Neural cell (in vitro differentiated cells): ENCODE data around the gene IL17REL.

Source experiments
- EZH2 ChIP-seq: fragments of 200-600, 300-800 bp; shearing (Covaris generic), sonication (generic); IDR thresholded peaks from 2 replicates; pipeline ENCODE4 v1.6.1; 2014; ENCODE audit warnings: antibody characterized with exemption, low read length, borderline replicate concordance, mild to moderate bottlenecking; ENCODE audit not compliant: insufficient read depth, poor library complexity, severe bottlenecking
- TF ChIP-seq, protein P1 (sequence below): fragments of 450-650 bp; IDR thresholded peaks from 2 replicates; pipeline ENCODE4 v1.5.1; 2014; ENCODE audit warnings: antibody characterized with exemption, mild to moderate bottlenecking, moderate library complexity; ENCODE audit not compliant: poor library complexity, severe bottlenecking

DNA sequence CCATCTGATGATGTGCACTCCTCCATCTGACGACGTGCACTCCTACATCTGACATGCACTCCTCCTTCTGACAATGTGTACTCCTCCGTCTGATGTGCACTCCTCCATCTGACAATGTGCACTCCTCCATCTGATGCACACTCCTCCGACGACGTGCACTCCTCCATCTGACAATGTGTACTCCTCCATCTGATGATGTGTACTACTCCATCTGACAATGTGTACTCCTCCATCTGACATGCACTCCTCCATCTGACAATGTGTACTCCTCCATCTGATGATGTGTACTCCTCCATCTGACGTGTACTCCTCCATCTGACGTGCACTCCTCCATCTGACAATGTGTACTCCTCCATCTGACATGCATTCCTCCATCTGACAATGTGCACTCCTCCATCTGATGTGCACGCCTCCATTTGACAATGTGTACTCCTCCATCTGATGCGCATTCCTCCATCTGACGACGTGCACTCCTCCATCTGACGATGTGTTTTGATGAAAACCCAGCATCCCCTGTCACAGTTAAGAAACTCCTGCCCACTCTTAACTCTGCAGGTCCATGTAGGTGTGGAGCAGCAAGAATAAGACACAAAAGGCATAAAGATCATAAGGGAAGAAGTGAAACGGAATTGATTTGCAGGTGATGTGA lies 9.7 kb upstream of the IL17REL start:
- no peak for TF ChIP-seq EZH2
- TF ChIP-seq, protein P1, sequence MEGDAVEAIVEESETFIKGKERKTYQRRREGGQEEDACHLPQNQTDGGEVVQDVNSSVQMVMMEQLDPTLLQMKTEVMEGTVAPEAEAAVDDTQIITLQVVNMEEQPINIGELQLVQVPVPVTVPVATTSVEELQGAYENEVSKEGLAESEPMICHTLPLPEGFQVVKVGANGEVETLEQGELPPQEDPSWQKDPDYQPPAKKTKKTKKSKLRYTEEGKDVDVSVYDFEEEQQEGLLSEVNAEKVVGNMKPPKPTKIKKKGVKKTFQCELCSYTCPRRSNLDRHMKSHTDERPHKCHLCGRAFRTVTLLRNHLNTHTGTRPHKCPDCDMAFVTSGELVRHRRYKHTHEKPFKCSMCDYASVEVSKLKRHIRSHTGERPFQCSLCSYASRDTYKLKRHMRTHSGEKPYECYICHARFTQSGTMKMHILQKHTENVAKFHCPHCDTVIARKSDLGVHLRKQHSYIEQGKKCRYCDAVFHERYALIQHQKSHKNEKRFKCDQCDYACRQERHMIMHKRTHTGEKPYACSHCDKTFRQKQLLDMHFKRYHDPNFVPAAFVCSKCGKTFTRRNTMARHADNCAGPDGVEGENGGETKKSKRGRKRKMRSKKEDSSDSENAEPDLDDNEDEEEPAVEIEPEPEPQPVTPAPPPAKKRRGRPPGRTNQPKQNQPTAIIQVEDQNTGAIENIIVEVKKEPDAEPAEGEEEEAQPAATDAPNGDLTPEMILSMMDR = no peak
